Measurements from ENCODE around the gene MSMP. TPM values are rescaled to one million over a fixed set of nuclear protein-coding genes. Genes with fewer than 3 reads are reported as not detected.

Gene MSMP
- total and polyA plus RNA-seq, 9 of the 15 experiments (the other 6 are each of a cell fraction or from before 2014, with no cell fraction given) = 0.60 TPM; not detected in 8

DNA sequence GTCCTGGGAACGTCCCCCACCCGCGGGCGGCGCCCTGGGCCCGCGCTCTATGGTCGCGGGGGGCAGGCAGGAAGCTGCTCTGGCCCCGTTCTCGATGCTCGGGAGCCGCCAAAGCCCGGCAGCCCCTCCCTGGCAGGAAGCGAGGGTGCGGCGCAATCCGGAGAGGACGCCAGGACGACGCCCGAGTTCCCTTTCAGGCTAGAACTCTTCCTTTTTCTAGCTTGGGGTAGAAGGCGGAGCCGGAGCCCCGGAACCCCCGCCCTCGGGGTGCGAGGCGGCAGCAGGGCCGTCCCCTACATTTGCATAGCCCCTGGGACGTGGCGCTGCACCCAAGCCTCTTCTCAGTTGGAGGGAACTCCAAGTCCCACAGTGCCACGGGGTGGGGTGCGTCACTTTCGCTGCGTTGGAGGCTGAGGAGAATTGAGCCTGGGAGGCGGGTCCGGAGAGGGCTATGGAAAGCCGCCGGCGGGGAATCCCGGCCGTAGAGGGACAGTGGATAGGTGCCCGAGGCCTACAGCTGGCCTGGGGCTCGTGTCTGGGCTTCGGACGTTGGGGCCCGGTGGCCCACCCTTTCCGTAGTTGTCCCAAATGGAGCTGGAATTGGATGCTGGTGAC lies 21.8 kb downstream of the MSMP start, which contains the start of the genes CREB3 and TLN1 (continued):
- TF ChIP-seq, protein P1, sequence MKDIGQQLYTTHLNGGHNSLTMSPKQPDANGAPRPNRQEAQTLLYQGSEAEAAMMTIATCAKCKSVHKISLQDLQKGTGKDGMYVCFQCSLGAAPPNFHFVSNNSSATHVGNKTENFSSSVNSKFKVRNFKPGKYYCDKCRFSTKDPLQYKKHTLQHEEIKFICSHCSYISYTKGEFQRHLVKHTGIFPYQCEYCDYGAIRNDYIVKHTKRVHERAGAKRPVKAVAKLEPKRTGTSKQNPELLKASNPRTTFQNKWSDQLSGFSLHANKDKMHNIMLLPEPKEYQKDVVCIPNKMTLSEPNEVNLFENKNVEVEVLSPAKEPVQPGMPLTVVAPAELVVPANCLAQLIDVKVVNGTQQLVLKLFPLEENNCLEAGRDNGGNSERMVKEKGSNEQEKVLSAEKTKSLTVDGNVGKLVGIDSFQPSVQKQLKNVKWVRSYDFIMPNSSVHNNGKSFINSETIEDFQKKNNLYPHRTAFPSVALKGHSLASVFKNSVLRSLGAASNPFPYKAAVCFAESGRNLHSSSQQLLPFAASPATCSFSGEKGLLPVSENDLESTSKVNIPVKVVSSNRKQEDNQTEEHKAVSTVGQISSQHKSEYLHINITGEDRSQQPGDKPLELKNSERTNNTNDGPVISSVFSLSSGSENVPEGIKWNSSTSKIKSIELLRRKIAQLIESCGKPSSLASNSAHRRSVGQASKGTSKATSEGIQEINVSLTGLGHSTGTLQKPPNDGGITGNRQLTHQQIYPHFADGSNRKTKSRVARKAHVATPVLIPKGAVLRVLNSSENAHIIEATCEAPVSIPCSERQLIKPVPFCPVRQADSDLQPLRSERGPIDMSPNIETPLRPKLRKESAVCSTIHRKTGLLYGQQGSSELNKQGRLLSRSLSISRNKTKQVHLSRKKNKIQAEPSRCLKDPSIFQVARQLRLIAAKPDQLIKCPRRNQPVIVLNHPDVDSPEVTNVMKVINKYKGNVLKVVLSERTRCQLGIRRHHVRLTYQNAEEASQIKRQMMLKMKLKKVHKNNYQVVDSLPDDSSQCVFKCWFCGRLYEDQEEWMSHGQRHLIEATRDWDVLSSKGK (CRISPR knock-in tag; IDR thresholded peaks at IDR 0.05) = no peak
- TF ChIP-seq, protein P2, sequence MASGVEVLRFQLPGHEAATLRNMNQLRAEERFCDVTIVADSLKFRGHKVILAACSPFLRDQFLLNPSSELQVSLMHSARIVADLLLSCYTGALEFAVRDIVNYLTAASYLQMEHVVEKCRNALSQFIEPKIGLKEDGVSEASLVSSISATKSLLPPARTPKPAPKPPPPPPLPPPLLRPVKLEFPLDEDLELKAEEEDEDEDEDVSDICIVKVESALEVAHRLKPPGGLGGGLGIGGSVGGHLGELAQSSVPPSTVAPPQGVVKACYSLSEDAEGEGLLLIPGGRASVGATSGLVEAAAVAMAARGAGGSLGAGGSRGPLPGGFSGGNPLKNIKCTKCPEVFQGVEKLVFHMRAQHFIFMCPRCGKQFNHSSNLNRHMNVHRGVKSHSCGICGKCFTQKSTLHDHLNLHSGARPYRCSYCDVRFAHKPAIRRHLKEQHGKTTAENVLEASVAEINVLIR (CRISPR knock-in tag; IDR thresholded peaks at IDR 0.05) = peak; percentile 73
- TF ChIP-seq GATAD2B (IDR thresholded peaks at IDR 0.05; ENCODE audit: borderline replicate concordance) (no peak), GATAD2A (IDR thresholded peaks at IDR 0.05) (peak; percentile 80), ZNF311 (CRISPR knock-in tag; IDR thresholded peaks at IDR 0.05) (no peak), JUND (IDR thresholded peaks at IDR 0.05; ENCODE audit: borderline replicate concordance, low read depth, low read length) (no peak), JUND (tag; IDR thresholded peaks at IDR 0.05; ENCODE audit: borderline replicate concordance, low read depth, low read length) (peak; percentile 57; the same call in 1 of the 3 replicates), MCM7 (IDR thresholded peaks at IDR 0.05) (no peak), GTF2F1 (IDR thresholded peaks at IDR 0.05; ENCODE audit: low read depth, low read length) (no peak), IRF2 (CRISPR knock-in tag; IDR thresholded peaks at IDR 0.05) (no peak), RUNX1 (IDR thresholded peaks at IDR 0.05; ENCODE audit: low read depth) (no peak)
- TF ChIP-seq, protein P3, sequence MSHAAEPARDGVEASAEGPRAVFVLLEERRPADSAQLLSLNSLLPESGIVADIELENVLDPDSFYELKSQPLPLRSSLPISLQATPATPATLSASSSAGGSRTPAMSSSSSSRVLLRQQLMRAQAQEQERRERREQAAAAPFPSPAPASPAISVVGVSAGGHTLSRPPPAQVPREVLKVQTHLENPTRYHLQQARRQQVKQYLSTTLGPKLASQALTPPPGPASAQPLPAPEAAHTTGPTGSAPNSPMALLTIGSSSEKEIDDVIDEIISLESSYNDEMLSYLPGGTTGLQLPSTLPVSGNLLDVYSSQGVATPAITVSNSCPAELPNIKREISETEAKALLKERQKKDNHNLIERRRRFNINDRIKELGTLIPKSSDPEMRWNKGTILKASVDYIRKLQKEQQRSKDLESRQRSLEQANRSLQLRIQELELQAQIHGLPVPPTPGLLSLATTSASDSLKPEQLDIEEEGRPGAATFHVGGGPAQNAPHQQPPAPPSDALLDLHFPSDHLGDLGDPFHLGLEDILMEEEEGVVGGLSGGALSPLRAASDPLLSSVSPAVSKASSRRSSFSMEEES (CRISPR knock-in tag; IDR thresholded peaks at IDR 0.05) = no peak
- TF ChIP-seq, protein P4, sequence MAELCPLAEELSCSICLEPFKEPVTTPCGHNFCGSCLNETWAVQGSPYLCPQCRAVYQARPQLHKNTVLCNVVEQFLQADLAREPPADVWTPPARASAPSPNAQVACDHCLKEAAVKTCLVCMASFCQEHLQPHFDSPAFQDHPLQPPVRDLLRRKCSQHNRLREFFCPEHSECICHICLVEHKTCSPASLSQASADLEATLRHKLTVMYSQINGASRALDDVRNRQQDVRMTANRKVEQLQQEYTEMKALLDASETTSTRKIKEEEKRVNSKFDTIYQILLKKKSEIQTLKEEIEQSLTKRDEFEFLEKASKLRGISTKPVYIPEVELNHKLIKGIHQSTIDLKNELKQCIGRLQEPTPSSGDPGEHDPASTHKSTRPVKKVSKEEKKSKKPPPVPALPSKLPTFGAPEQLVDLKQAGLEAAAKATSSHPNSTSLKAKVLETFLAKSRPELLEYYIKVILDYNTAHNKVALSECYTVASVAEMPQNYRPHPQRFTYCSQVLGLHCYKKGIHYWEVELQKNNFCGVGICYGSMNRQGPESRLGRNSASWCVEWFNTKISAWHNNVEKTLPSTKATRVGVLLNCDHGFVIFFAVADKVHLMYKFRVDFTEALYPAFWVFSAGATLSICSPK (IDR thresholded peaks at IDR 0.05; ENCODE audit: borderline replicate concordance) = no peak
- TF ChIP-seq, protein P5, sequence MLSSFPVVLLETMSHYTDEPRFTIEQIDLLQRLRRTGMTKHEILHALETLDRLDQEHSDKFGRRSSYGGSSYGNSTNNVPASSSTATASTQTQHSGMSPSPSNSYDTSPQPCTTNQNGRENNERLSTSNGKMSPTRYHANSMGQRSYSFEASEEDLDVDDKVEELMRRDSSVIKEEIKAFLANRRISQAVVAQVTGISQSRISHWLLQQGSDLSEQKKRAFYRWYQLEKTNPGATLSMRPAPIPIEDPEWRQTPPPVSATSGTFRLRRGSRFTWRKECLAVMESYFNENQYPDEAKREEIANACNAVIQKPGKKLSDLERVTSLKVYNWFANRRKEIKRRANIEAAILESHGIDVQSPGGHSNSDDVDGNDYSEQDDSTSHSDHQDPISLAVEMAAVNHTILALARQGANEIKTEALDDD (IDR thresholded peaks at IDR 0.05) = no peak
- TF ChIP-seq, protein P6, sequence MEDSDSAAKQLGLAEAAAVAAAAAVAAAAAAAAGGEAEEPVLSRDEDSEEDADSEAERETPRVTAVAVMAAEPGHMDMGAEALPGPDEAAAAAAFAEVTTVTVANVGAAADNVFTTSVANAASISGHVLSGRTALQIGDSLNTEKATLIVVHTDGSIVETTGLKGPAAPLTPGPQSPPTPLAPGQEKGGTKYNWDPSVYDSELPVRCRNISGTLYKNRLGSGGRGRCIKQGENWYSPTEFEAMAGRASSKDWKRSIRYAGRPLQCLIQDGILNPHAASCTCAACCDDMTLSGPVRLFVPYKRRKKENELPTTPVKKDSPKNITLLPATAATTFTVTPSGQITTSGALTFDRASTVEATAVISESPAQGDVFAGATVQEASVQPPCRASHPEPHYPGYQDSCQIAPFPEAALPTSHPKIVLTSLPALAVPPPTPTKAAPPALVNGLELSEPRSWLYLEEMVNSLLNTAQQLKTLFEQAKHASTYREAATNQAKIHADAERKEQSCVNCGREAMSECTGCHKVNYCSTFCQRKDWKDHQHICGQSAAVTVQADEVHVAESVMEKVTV (CRISPR knock-in tag; IDR thresholded peaks at IDR 0.05) = no peak
- TF ChIP-seq, protein P7, sequence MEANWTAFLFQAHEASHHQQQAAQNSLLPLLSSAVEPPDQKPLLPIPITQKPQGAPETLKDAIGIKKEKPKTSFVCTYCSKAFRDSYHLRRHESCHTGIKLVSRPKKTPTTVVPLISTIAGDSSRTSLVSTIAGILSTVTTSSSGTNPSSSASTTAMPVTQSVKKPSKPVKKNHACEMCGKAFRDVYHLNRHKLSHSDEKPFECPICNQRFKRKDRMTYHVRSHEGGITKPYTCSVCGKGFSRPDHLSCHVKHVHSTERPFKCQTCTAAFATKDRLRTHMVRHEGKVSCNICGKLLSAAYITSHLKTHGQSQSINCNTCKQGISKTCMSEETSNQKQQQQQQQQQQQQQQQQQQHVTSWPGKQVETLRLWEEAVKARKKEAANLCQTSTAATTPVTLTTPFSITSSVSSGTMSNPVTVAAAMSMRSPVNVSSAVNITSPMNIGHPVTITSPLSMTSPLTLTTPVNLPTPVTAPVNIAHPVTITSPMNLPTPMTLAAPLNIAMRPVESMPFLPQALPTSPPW (CRISPR knock-in tag; IDR thresholded peaks at IDR 0.05) = peak; percentile 99

Measured in K562 (cell line).